Nephron progenitor cell (in vitro differentiated cells): ENCODE measurements around the gene HMGN5.

Experiments used
- DNase-seq: peaks from one replicate; pipeline ENCODE4 v3.0.0; 2021
- H3K27ac Mint-ChIP-seq: 2 replicates; pipeline ENCODE4 v1.8.0; 2021; ENCODE audit warnings: mild to moderate bottlenecking, moderate library complexity, mixed read lengths
- H3K27me3 Mint-ChIP-seq: 2 replicates; pipeline ENCODE4 v1.8.0; 2021; ENCODE audit warnings: mild to moderate bottlenecking, low read depth, mixed read lengths; ENCODE audit not compliant: poor library complexity
- H3K36me3 Mint-ChIP-seq: 2 replicates; pipeline ENCODE4 v1.8.0; 2021; ENCODE audit warnings: low read depth, mixed read lengths
- H3K4me1 Mint-ChIP-seq: 2 replicates; pipeline ENCODE4 v1.8.0; 2021; ENCODE audit warnings: mixed read lengths
- H3K4me3 Mint-ChIP-seq: 2 replicates; pipeline ENCODE4 v1.8.0; 2021; ENCODE audit warnings: mild to moderate bottlenecking, moderate library complexity, mixed read lengths
- H3K9me3 Mint-ChIP-seq: 2 replicates; pipeline ENCODE4 v1.8.0; 2021; ENCODE audit warnings: mild to moderate bottlenecking, moderate library complexity, mixed read lengths
- CTCF ChIP-seq: fragments of 200-600 bp; sonication (generic); IDR thresholded peaks from 2 replicates; pipeline ENCODE4 v1.5.0; 2021; ENCODE audit warnings: antibody characterized with exemption

The HMGN5 gene

GRCh38 chrX:81120258-81120935 lies 81.3 kb downstream of the HMGN5 start:
- Mint-ChIP-seq H3K36me3 (peaks cover 4% of the 10 kb centered on the region), H3K9me3 (peaks cover 15% of the 10 kb centered on the region), H3K27me3 (peaks cover 32% of the 10 kb centered on the region), H3K4me3 (peak overlapping the region; percentile 98), H3K27ac (peak overlapping the region; percentile 98), H3K4me1 (peaks cover 15% of the 10 kb centered on the region)
- no peak for DNase-seq
- no peak for TF ChIP-seq CTCF

- DNase-seq, result no peak
- Mint-ChIP-seq H3K36me3 (peaks cover 13% of the 10 kb centered on the region), H3K27me3 (peaks cover 2% of the 10 kb centered on the region), H3K4me3 (no peak overlapping the region), H3K9me3 (peaks cover 15% of the 10 kb centered on the region), H3K27ac (no peak overlapping the region), H3K4me1 (peaks cover 10% of the 10 kb centered on the region)
- no peak for TF ChIP-seq CTCF
Observed at GRCh38 chrX:81114757-81115156, 87.0 kb downstream of the HMGN5 start.

GRCh38 chrX:81110286-81110685 lies 91.4 kb downstream of the HMGN5 start:
- Mint-ChIP-seq H3K4me3 (no peak overlapping the region), H3K27me3 (peaks cover 2% of the 10 kb centered on the region), H3K9me3 (peaks cover 51% of the 10 kb centered on the region), H3K4me1 (no peaks in the 10 kb centered on the region), H3K36me3 (peaks cover 9% of the 10 kb centered on the region), H3K27ac (no peak overlapping the region)
- DNase-seq, result no peak
- no peak for TF ChIP-seq CTCF

- DNase-seq, result no peak
- Mint-ChIP-seq H3K4me3 (no peak overlapping the region), H3K9me3 (peaks cover 75% of the 10 kb centered on the region), H3K27me3 (no peaks in the 10 kb centered on the region), H3K4me1 (no peaks in the 10 kb centered on the region), H3K36me3 (no peaks in the 10 kb centered on the region), H3K27ac (no peak overlapping the region)
- TF ChIP-seq CTCF, result no peak
Observed at GRCh38 chrX:81082649-81083048, 119.1 kb downstream of the HMGN5 start.
